Mesodermal cell (in vitro differentiated cells): Measurements from ENCODE around the gene WDPCP.

ENCODE experiments used
- H3K27ac ChIP-seq: 2 replicates; pipeline ENCODE4 v1.7.0; 2013; ENCODE audit warnings: mild to moderate bottlenecking, low read depth, low read length, moderate library complexity; ENCODE audit not compliant: severe bottlenecking
- H3K36me3 ChIP-seq: 2 replicates; pipeline ENCODE4 v1.7.1; 2013; ENCODE audit warnings: mild to moderate bottlenecking, low read length, moderate library complexity; ENCODE audit not compliant: control insufficient read depth, insufficient read depth
- H3K4me1 ChIP-seq: one replicate; pipeline ENCODE4 v1.7.1; 2013; ENCODE audit warnings: mild to moderate bottlenecking, low read length; ENCODE audit not compliant: insufficient read depth, control insufficient read depth, poor library complexity, severe bottlenecking
- H3K4me3 ChIP-seq: 2 replicates; pipeline ENCODE4 v1.7.0; 2013; ENCODE audit warnings: low read length, control low read depth, mild to moderate bottlenecking; ENCODE audit not compliant: insufficient read depth, poor library complexity, severe bottlenecking; ENCODE audit errors: extremely low read depth
- H3K9me3 ChIP-seq: 2 replicates; pipeline ENCODE4 v1.7.1; 2013; ENCODE audit warnings: mild to moderate bottlenecking, low read length, moderate library complexity; ENCODE audit not compliant: control insufficient read depth
- WGBS, 2 experiments: methylation state at CpG; one replicate each; pipeline ENCODE4 v1.1.5; 2013; ENCODE audit warnings: missing lambda C conversion rate in 2 of 2; ENCODE audit not compliant: insufficient coverage in 2 of 2; 5-methylcytosine and 5-hydroxymethylcytosine counted together

WDPCP gene

DNA sequence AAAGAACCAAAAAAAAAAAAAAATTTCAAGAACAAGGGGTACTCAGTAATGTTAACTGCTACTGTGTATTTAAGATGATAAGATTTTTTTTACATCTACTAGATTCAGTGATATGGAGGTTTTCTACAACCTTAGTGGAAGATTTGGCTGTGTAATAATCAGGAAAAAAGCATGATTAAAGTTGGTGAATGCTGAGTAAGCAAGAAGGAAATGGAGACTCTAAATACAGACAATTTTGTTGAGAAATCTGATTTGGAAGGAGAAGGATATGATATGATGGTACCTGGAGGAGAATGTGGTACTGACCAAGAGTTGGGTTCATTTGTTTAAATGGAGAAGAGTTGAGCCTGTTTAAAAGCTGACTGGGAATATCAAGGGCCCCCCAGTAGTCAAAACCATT lies 125.1 kb downstream of the WDPCP start:
- no peak overlapping the region for H3K4me3 ChIP-seq
- H3K27ac ChIP-seq: no peak overlapping the region
- no peaks in the 10 kb centered on the region for H3K36me3 ChIP-seq
- no peaks in the 10 kb centered on the region for H3K4me1 ChIP-seq
- no peaks in the 10 kb centered on the region for H3K9me3 ChIP-seq

DNA sequence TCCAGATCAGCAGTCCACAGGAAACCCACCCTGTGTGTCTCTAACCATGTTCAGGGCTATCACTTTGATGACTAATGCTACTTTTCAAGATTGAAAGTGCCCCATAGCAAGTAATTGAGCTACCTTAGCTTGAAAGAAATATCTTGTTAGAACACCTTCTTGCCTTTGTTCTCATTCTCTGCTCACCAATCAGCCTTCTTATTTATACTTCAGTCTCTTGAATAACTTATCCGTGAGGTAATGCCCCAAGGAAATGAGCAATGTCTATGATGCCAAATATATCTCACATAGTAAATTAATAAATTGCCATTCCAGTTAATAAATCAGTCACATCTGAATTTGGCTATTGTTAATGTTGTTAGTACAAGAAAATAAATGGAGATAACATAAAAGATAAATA lies 141.6 kb downstream of the WDPCP start:
- no peaks in the 10 kb centered on the region for H3K4me1 ChIP-seq
- WGBS, 2 experiments: no CpG with 5 or more reads among the region's 1 CpG
- H3K36me3 ChIP-seq: no peaks in the 10 kb centered on the region
- H3K9me3 ChIP-seq: no peaks in the 10 kb centered on the region
- H3K27ac ChIP-seq: no peak overlapping the region
- no peak overlapping the region for H3K4me3 ChIP-seq

DNA sequence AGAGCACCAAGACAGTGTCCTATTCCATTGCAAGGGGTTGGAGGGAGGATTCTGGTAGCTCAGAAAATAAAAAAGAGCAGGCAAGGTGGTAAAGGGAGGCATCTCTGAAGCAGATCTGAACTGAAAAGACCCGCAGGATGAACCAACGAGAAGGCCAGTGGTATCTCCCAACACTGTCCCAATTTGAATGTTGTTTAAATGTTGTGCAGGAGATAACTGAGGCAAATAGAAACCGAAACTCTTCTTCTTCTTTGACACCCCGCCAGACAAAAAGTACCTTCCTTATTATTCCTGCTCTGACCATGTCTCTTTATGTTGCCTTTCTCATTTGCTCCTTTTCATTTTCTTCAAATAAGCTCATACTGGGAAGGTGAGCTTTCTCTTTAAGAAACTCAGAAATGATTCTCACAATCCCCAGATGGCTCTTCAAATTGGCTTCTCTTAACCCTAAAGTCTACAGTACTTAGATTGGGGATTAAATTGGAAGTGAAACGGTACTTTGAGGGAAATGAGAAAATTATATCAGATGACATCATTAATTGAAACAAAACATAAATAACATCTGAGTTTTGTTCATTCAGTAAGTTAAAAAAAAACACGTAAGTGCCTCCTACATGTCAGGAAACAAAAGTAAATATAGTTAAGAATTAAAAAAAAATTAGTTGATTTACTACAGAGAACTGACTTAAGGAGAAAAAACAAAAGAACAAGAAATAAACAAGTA lies 143.6 kb downstream of the WDPCP start:
- H3K4me3 ChIP-seq: no peak overlapping the region
- no peaks in the 10 kb centered on the region for H3K9me3 ChIP-seq
- H3K36me3 ChIP-seq: no peaks in the 10 kb centered on the region
- H3K27ac ChIP-seq: no peak overlapping the region
- H3K4me1 ChIP-seq: no peaks in the 10 kb centered on the region
- 87 to 91% methylated on average over 3 of the region's 6 CpGs for WGBS, 2 experiments

DNA sequence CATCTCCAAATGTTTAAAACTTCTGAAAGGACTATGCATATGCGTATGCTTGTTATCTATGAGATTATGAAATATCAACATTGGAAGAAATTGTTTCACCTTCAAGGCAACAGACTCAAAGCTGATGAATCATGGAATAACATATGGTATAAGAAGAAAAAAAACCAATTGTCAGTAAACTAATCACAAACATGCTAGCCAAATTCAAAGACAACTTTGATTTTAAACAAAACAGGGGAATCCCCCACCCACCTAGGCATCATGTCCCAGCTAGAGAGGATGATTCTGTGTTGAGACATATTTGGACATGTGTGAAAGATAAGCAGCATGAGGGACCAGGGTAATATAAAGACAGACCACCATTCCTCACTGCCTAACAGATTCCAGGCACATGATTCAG lies 147.7 kb downstream of the WDPCP start:
- H3K4me1 ChIP-seq: no peaks in the 10 kb centered on the region
- H3K27ac ChIP-seq: no peak overlapping the region
- H3K9me3 ChIP-seq: no peaks in the 10 kb centered on the region
- no CpG with 5 or more reads among the region's 1 CpG for WGBS, 2 experiments
- no peak overlapping the region for H3K4me3 ChIP-seq
- no peaks in the 10 kb centered on the region for H3K36me3 ChIP-seq

- Histone ChIP-seq H3K4me3 (no peak overlapping the region), H3K36me3 (no peaks in the 10 kb centered on the region), H3K9me3 (no peaks in the 10 kb centered on the region), H3K27ac (no peak overlapping the region), H3K4me1 (no peaks in the 10 kb centered on the region)
- WGBS, 2 experiments: no CpG with 5 or more reads among the region's 1 CpG
Observed at GRCh38 chr2:63438181-63438580, 150.1 kb downstream of the WDPCP start.

- Histone ChIP-seq H3K4me1 (no peaks in the 10 kb centered on the region), H3K9me3 (no peaks in the 10 kb centered on the region), H3K4me3 (no peak overlapping the region), H3K36me3 (no peaks in the 10 kb centered on the region), H3K27ac (no peak overlapping the region)
Observed at GRCh38 chr2:63436488-63436887, 151.8 kb downstream of the WDPCP start.

GRCh38 chr2:63435070-63435469 lies 153.2 kb downstream of the WDPCP start:
- Histone ChIP-seq H3K9me3 (no peaks in the 10 kb centered on the region), H3K4me1 (no peaks in the 10 kb centered on the region), H3K4me3 (no peak overlapping the region), H3K36me3 (no peaks in the 10 kb centered on the region), H3K27ac (no peak overlapping the region)
- whole genome bisulfite sequencing, 2 experiments: no CpG with 5 or more reads among the region's 1 CpG

DNA sequence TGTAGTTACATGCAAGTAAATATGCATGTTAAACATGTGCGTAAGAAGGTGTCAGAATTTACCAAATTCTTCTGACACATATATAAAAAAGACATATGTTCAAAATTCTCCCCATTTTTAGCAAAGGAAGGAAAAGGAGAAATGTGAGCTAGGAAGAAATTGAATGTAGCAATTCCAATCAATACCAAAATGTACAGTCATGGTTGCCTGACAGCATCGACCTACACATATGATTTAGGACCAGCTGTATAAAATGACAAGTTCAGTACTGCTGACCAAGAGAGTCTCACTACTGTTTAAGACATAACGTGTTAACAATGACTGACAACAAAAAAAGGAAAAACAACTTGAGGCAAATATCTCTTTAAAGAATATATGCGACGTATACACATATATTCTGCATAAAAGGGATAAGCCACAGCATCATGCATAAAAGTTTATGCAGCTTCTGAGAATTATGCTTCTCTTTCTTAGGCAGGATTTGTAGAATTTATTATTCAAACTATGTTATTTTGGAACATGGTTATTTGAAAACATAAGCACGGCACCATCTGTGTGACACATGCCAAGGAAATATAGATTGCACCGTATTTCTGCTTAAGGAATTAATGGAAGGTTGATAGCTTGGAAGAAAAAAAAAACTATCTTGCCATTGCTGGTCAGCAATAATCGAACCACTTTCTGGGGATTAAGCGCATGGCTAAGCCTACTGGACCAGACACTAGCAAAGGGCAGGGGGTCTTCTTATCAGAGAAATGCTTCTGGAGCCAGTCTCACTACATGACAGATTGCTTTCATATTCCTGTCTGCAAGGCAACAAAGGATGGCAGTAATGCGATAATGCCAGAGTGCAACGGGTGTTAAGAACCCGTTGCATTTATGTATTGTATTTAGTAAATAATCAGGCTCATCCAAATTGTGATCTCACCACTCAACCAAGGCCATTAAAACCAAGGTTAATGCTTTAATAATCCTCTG lies 154.0 kb downstream of the WDPCP start:
- Histone ChIP-seq H3K4me3 (no peak overlapping the region), H3K9me3 (no peaks in the 10 kb centered on the region), H3K36me3 (no peaks in the 10 kb centered on the region), H3K4me1 (no peaks in the 10 kb centered on the region), H3K27ac (no peak overlapping the region)
- 100% methylated on average over 3 to 6 of the region's 12 CpGs for WGBS, 2 experiments

- H3K4me1 ChIP-seq: no peaks in the 10 kb centered on the region
- no peak overlapping the region for H3K4me3 ChIP-seq
- H3K9me3 ChIP-seq: no peaks in the 10 kb centered on the region
- no peak overlapping the region for H3K27ac ChIP-seq
- no peaks in the 10 kb centered on the region for H3K36me3 ChIP-seq
Observed at GRCh38 chr2:63432373-63432772, 155.9 kb downstream of the WDPCP start.

DNA sequence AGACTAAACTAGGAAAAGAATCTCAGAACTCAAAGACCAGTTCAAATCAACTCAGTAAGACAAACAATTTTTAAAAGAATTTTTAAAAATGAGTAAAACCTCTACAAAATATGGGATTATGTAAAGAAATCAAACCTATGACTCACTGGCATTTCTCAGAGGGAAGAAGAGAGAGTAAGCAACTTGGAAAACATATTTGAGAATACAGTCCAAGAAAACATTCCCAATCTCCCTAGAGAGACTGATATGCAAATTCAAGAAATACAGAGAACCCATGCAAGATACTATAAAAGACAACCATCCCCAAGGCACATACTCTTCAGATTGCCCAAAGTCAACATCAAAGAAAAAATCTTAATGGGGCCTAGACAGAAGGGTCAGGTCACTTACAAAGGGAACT lies 162.7 kb downstream of the WDPCP start:
- no peak overlapping the region for H3K4me3 ChIP-seq
- H3K36me3 ChIP-seq: no peaks in the 10 kb centered on the region
- no peaks in the 10 kb centered on the region for H3K4me1 ChIP-seq
- H3K27ac ChIP-seq: no peak overlapping the region
- H3K9me3 ChIP-seq: peaks cover 6% of the 10 kb centered on the region

DNA sequence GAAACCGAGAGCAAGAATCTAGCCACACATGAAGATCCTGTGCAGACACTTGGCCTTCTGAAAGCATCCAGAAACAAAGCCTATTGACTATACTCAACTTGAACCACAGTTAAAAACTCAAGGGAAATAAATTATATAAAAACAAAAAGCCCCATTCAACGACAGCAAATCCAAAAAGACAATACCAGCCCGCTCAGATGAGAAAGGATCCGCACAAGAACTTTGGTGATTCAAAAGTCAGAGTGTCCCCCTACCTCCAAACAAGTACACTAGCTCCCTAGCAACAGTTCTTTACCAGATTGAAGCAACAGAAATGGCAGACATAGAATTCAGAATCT lies 163.2 kb downstream of the WDPCP start:
- peaks cover 6% of the 10 kb centered on the region for H3K9me3 ChIP-seq
- H3K4me3 ChIP-seq: no peak overlapping the region
- no peaks in the 10 kb centered on the region for H3K4me1 ChIP-seq
- H3K27ac ChIP-seq: no peak overlapping the region
- no peaks in the 10 kb centered on the region for H3K36me3 ChIP-seq
- 63 to 81% methylated on average over 3 to 4 of the region's 4 CpGs for WGBS, 2 experiments
